D721Med (cell line): ENCODE results near the gene TOM1L2.
"Not testable (repeated sequence)": the region's sequence is repeated elsewhere in the genome, so short reads cannot be mapped to it uniquely, and the experiment has no call there.

ENCODE experiments used
- DNase-seq: peaks from one replicate; pipeline ENCODE4 v3.0.0; 2011; ENCODE audit warnings: low spot score; ENCODE audit not compliant: insufficient read length
- FAIRE-seq: peaks from 2 replicates; lab custom pipeline; 2011; peaks lifted over from hg19 to GRCh38; lab: Jason Lieb, UNC
- CTCF ChIP-seq: IDR thresholded peaks from 2 replicates; pipeline ENCODE4 v1.5.1; 2012; ENCODE audit warnings: mild to moderate bottlenecking, control low read depth; ENCODE audit not compliant: insufficient read depth; ENCODE audit errors: missing control alignments

Gene TOM1L2

GRCh38 chr17:17917394-17917793 lies 54.8 kb downstream of the TOM1L2 start:
- TF ChIP-seq CTCF: no peak
- DNase-seq (no peak), FAIRE-seq (no peak)

DNA sequence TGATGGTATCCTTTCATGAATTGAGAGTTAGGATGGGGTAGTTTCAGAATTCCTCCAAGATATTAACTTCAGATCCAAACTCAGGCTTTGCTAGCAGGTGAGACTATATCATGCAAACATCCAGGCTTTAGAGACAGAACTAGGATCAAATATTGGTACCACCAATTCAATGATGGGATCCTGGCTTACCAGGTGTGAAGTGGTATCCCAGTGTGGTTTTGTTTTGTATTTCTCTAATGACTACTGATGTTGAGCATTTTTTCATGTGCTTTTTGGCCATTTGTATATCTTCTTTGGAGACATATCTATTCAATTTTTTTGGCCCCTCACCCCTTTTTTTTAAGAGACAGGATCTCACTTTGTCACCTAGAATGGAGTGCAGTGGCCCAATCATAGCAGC lies 57.0 kb downstream of the TOM1L2 start:
- TF ChIP-seq CTCF: no peak
- no peak for FAIRE-seq
- DNase-seq: no peak

- FAIRE-seq (peak; percentile 51), DNase-seq (peak; percentile 73)
- TF ChIP-seq CTCF: no peak
These were observed 58.4 kb downstream of the TOM1L2 start for GRCh38 chr17:17913695-17914332.

DNA sequence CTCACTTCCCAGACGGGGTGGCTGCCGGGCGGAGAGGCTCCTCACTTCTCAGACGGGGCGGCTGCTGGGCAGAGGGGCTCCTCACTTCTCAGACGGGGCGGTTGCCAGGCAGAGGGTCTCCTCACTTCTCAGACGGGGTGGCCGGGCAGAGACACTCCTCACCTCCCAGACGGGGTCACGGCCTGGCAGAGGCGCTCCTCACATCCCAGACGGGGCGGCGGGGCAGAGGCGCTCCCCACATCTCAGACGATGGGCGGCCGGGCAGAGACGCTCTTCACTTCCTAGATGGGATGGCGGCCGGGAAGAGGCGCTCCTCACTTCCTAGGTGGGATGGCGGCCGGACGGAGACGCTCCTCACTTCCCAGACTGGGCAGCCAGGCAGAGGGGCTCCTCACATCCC lies 59.9 kb downstream of the TOM1L2 start:
- DNase-seq, FAIRE-seq: not testable (repeated sequence)

DNA sequence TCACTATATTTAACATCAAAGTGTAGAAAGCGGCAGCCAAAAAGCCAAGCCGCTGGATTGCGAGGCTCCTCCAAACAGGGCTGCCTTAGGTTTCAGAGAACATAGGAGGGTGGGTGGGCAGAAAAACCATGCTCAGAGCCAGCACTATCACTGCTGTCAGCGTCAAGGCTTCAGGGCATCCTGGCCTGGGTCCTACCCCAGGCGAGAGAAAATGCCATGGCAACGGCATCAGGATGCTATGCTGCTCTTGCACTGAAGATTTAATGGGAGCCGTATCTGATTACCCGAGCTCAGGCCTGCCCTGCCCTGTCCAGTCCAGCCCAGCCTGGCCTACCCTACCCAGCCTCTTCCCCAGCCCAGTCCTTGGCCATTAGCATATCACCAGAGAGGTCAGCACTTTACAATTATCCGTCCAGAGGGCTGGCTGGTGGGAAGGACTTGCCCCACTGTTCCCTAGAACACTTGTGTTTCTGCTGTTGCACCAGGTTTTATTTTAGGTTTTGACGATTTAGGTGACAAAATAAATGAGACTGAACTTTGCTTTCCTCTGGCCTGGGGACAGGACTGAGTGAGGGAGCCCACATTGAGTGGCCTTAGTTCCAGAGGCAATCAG lies 61.1 kb downstream of the TOM1L2 start:
- FAIRE-seq: no peak
- DNase-seq: no peak
- no peak for TF ChIP-seq CTCF

DNA sequence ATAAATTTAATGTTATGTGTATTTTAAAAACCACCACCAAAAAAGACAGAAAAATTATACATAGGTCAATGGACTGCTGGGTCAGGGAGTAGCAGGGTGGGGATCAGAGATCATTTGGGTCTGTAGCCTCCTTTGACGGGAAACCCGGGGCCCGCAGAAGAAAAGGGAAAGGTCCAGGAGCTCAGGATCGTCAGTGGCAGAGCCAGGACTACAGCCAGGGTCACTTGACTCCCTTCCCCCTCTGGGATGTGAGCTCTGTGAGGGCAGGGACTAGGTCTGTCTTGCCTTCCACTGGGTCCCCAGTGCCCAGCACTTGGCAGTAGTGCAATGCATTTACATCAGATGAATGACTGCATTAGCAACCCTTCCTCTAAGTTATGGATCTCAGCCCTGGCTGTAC lies 62.1 kb downstream of the TOM1L2 start:
- no peak for TF ChIP-seq CTCF

GRCh38 chr17:17909078-17909477 lies 63.1 kb downstream of the TOM1L2 start:
- no peak for FAIRE-seq
- no peak for TF ChIP-seq CTCF

More for the DNA sequence above, 62.1 kb downstream of the TOM1L2 start:
- FAIRE-seq: no peak
- DNase-seq: no peak

More at GRCh38 chr17:17909078-17909477, 63.1 kb downstream of the TOM1L2 start:
- no peak for DNase-seq
